A549 (cell line): ENCODE data around the gene ARL4A. TPM values are rescaled to one million over a fixed set of nuclear protein-coding genes. Genes with fewer than 3 reads are reported as not detected.

Source experiments
- ATAC-seq, 2 experiments: fragments of 200-7000 bp in 1 of 2; fragments of >200 bp in 1 of 2; cut with Nextera tagmentation in 1 of 2; cut with Tn5 transposase in 1 of 2; 3 replicates each; pipeline versions ENCODE4 v1.8.0 to v1.9.1; 2018 to 2020; ENCODE audit warnings: mild to moderate bottlenecking in 1 of 2, moderate library complexity in 1 of 2
- CTCF ChIA-PET: fragments of 300-600 bp; sonication (Branson Sonifier 250); formaldehyde crosslinking; extraction: SDS; loops from one replicate; lab custom pipeline; 2021; ENCODE audit warnings: antibody characterized with exemption, inconsistent platforms; lab: Yijun Ruan, JAX
- POLR2A ChIA-PET: fragments of 350-600 bp; formaldehyde crosslinking; extraction: SDS; loops from one replicate; lab custom pipeline; 2021; ENCODE audit warnings: antibody characterized with exemption, inconsistent platforms; lab: Yijun Ruan, JAX
- DNase-seq, 2 experiments: peaks; one replicate each; pipeline versions ENCODE4 v3.0.0 to v3.0.0-alpha.2; 2011 to 2016; ENCODE audit warnings: low read depth in 1 of 2, low spot score in 1 of 2
- FAIRE-seq: peaks from 2 replicates; lab custom pipeline; 2011; peaks lifted over from hg19 to GRCh38; lab: Jason Lieb, UNC
- H3K27ac ChIP-seq, 2 experiments: fragments of >200 bp; sonication (Bioruptor Twin); formaldehyde crosslinking; 3 replicates each; pipeline ENCODE4 v1.5.1; 2016 to 2017
- H3K4me1 ChIP-seq: fragments of >200 bp; sonication (Bioruptor Twin); formaldehyde crosslinking; 3 replicates; pipeline ENCODE4 v1.6.1; 2016
- H3K4me2 ChIP-seq: fragments of >200 bp; sonication (Bioruptor Twin); formaldehyde crosslinking; 3 replicates; pipeline ENCODE4 v1.6.1; 2016
- H3K4me3 ChIP-seq: fragments of >200 bp; sonication (Bioruptor Twin); formaldehyde crosslinking; 3 replicates; pipeline ENCODE4 v1.5.1; 2016
- H3K9me3 ChIP-seq: fragments of >200 bp; sonication (Bioruptor Twin); formaldehyde crosslinking; 3 replicates; pipeline ENCODE4 v1.6.1; 2016
- CBX2 ChIP-seq: fragments of 200-600 bp; sonication (generic); IDR thresholded peaks from 2 replicates; pipeline ENCODE4 v1.6.1; 2016; ENCODE audit warnings: low read depth, mild to moderate bottlenecking, borderline replicate concordance
- CBX8 ChIP-seq: fragments of 200-600 bp; sonication (generic); IDR thresholded peaks from 2 replicates; pipeline ENCODE4 v1.6.1; 2016
- CHD2 ChIP-seq: fragments of 150-350 bp; IDR thresholded peaks from 2 replicates; pipeline ENCODE4 v1.6.1; 2014; ENCODE audit warnings: low read length; ENCODE audit not compliant: partially characterized antibody
- E2F6 ChIP-seq: IDR thresholded peaks from 2 replicates; pipeline ENCODE4 v1.6.1; 2012; ENCODE audit warnings: low read depth, borderline replicate concordance
- EHMT2 ChIP-seq: fragments of 200-600 bp; sonication (generic); IDR thresholded peaks from 2 replicates; pipeline ENCODE4 v1.6.1; 2016; ENCODE audit warnings: antibody characterized with exemption, low read depth, mild to moderate bottlenecking, moderate library complexity
- FOXS1 ChIP-seq: fragments of 250-450 bp; sonication (Bioruptor Pico); IDR thresholded peaks from 2 replicates; pipeline ENCODE4 v1.5.0; 2020; ENCODE audit warnings: mild to moderate bottlenecking, moderate library complexity
- HMGXB4 ChIP-seq: fragments of 250-450 bp; sonication (Bioruptor Pico); IDR thresholded peaks from 2 replicates; pipeline ENCODE4 v1.5.0; 2021; ENCODE audit warnings: mild to moderate bottlenecking, moderate library complexity, borderline replicate concordance
- HOXB5 ChIP-seq: fragments of 250-450 bp; sonication (Bioruptor Pico); IDR thresholded peaks from 2 replicates; pipeline ENCODE4 v1.5.0; 2020; ENCODE audit warnings: mild to moderate bottlenecking, moderate library complexity
- JUN ChIP-seq, 2 experiments: fragments of >200 bp; sonication (Bioruptor Twin); formaldehyde crosslinking; IDR thresholded peaks; 2 replicates in 1 of 2; 3 replicates in 1 of 2; pipeline ENCODE4 v1.6.1; 2016 to 2017
- JUNB ChIP-seq: fragments of >200 bp; sonication (Bioruptor Twin); formaldehyde crosslinking; IDR thresholded peaks from 2 replicates; pipeline ENCODE4 v1.6.1; 2016
- KDM1A ChIP-seq: fragments of 200-600 bp; sonication (generic); IDR thresholded peaks from 2 replicates; pipeline ENCODE4 v1.6.1; 2016; ENCODE audit warnings: low read depth, mild to moderate bottlenecking
- MAX ChIP-seq: IDR thresholded peaks from 2 replicates; pipeline ENCODE4 v1.6.1; 2012
- NPAS2 ChIP-seq: fragments of 250-450 bp; sonication (Bioruptor Pico); IDR thresholded peaks from 2 replicates; pipeline ENCODE4 v1.8.0; 2022; ENCODE audit warnings: mild to moderate bottlenecking, moderate library complexity, borderline replicate concordance
- PBX3 ChIP-seq: IDR thresholded peaks from 2 replicates; pipeline ENCODE4 v1.6.1; 2012
- REST ChIP-seq: fragments of 200-600 bp; sonication (generic); IDR thresholded peaks from 2 replicates; pipeline ENCODE4 v1.6.1; 2016; ENCODE audit warnings: antibody characterized with exemption, mild to moderate bottlenecking, moderate library complexity
- RFX5 ChIP-seq: fragments of 450-650 bp; IDR thresholded peaks from 2 replicates; pipeline ENCODE4 v1.7.1; 2014; ENCODE audit warnings: antibody characterized with exemption, mild to moderate bottlenecking, moderate library complexity
- ZFP36 ChIP-seq: fragments of 450-650 bp; IDR thresholded peaks from 2 replicates; pipeline ENCODE4 v1.6.1; 2014; ENCODE audit warnings: borderline replicate concordance; ENCODE audit not compliant: partially characterized antibody
- WGBS: methylation state at CpG from one replicate; pipeline ENCODE4 v1.1.6; 2017; ENCODE audit errors: missing lambda C conversion rate; 5-methylcytosine and 5-hydroxymethylcytosine counted together
- polyA plus RNA-seq, 4 experiments: library from polyadenylated mRNA; depleted of rRNA in 3 of 4; stranded (reverse); fragments of >200 nt; fragmentation: RNase III in 1 of 4; extraction: RNeasy Plus Mini Kit Qiagen cat#74134 plus additional on column Dnase treatment in 1 of 4; gene quantifications; 2 replicates in 3 of 4; 3 replicates in 1 of 4; pipeline ENCODE4 v1.2.3, GENCODE V29; 2011 to 2017

Gene ARL4A
- polyA plus RNA-seq, 2 of the 4 experiments (the other 2 are of a cell fraction), result 51.9 to 76.1 TPM

GRCh38 chr7:12722636-12723605 lies 35.5 kb downstream of the ARL4A start:
- WGBS, result 90% methylated on average over 4 of the region's 4 CpGs
- no peak overlapping the region for H3K4me3 ChIP-seq
- H3K9me3 ChIP-seq, result no peaks in the 10 kb centered on the region
- no peak overlapping the region for H3K4me2 ChIP-seq
- no peak for TF ChIP-seq E2F6
- TF ChIP-seq CBX8, result no peak
- TF ChIP-seq CHD2, result no peak
- no peak for TF ChIP-seq MAX
- TF ChIP-seq ZFP36, result no peak
- TF ChIP-seq RFX5, result no peak
- no peak for TF ChIP-seq HOXB5 (CRISPR knock-in tag)
- TF ChIP-seq FOXS1 (CRISPR knock-in tag), result no peak
- TF ChIP-seq KDM1A, result no peak
- TF ChIP-seq NPAS2, result no peak
- TF ChIP-seq JUN (IDR thresholded peaks at IDR 0.05), result no peak
- no peak for TF ChIP-seq EHMT2
- no peak for TF ChIP-seq CBX2
- TF ChIP-seq REST, result no peak
- TF ChIP-seq PBX3, result no peak
- TF ChIP-seq JUNB, result no peak
- no peak for TF ChIP-seq HMGXB4
- ChIA-PET POLR2A (no interaction called here), CTCF (interaction anchor here (1.1 kb wide), 1 partner anchor 36 kb away, joined by 3 read pairs; the partner anchor contains the start of gene ARL4A)
- no peak for FAIRE-seq
- H3K27ac ChIP-seq, result peak overlapping the region in 1 of 2 experiments; percentile 35; a peak in 3 of 6 replicates
- DNase-seq, result no peak
- H3K4me1 ChIP-seq, result peaks cover 29% of the 10 kb centered on the region
- ATAC-seq, result no peak
